GM19463 (cell line): ENCODE results near the gene UBXN1.
A peak's percentile ranks its signal among the peaks of the same experiment; 100 is the strongest.

ENCODE experiments used
- ATAC-seq: cut with Tn5 transposase; IDR thresholded peaks from one replicate; pipeline ENCODE4 v1.9.1; 2021; ENCODE audit warnings: mild to moderate bottlenecking, moderate library complexity; ENCODE audit not compliant: unreplicated experiment

Gene UBXN1

DNA sequence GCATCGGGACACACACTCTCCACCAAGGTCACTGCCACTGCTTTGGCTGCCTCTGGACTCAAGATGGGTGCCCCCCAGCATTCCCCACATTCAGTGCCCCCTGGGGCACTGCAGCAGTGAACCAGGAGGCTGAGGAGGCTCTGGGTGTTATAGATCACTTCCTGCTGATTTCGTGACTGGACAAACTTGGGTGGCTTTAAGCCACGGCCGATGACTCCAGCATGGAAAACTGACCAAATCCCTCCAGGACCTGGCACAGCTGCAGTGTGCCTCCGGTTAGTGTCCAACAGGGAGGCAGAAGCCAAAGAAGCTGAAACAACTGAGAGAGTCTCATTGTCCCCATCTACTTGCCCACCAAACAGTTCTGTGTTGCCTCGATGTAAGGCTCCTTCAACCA, 31.3 kb downstream of the UBXN1 start:
- no peak for ATAC-seq

DNA sequence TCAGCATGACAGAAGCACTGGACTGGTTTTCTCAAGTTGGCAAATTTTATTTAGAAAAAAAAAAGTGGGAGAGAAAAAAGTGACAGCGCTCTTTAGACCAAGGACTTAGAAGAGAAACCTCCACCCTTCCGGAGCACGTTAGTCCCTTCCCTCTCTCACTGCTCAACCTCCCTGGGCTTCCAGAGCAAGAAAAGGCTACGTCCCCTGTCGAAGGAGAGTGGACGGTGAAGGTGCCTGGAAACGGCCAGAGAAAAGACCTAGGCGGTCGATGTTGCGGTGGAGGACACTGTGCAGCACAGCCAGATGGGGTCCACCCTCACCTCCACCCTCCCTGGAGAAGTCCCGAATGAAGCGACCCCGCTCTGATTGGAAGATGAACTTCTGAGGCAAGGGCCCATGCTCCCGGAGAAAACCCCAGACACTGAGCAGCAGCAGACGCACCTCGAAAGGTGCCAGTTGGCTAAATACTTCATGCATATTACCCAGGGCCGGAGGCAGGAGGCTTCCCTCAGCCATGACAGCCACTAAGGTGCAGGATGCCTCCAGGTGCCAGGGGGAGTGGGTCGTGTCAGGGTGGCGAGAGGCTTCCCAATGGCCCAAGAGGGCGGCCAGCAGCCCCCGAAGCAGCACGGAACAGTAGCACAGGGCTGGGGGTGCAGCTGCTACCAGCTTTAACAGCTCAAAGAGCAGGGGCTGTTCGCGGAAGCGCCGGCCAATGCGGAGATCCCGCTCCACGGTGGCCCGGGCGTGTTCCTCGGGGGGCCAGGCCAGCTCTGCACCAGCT, 31.9 kb downstream of the UBXN1 start:
- ATAC-seq = no peak

DNA sequence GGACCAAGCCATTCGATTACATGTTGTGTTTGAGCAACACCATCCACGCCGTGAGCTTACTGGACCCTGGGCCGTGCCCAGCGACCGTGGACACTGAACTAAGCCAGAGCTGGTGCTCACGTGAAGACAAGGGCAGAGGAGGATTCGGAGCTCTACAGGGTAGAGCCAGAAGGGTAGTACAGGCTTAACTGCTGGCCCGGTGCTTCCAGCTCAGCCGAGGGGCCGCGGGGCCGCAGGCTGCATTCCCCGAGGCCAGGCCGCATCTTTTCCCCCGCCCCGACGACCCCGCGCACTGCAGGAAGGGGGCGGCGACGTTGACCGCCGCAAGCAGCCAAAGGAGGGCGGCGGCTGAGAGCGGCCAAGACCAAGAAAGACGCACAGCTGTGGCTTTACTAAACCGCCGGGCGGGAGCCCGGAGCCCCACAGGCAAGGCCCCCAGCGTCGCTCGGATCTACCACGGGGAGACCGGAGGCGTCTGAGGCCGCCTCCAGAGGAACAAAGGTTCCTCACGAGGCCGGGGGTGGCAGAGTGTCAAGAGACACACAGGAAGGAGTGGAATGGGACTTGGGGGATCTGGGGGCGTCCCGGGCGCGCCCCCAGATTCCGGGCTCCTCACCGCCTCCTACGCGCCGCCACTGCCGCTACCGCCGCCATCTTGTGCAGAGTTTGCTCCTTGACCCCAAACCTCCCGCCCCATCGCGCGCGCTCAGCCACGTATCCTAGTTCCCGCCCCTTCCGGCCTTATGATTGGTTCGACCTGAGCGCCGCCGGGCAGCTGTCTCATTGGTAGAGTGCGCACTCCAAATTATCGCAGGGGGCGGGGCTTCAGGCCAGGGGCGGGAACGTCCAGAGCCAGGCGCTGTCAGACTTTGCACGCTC, 32.7 kb downstream of the UBXN1 start, which contains the start of gene GANAB:
Gene GANAB, minus strand, starts transcription at position 668 of the 879 bp plus-strand sequence. Its CDS starts 14 bp downstream, at position 654.
- peak; percentile 91 for ATAC-seq

DNA sequence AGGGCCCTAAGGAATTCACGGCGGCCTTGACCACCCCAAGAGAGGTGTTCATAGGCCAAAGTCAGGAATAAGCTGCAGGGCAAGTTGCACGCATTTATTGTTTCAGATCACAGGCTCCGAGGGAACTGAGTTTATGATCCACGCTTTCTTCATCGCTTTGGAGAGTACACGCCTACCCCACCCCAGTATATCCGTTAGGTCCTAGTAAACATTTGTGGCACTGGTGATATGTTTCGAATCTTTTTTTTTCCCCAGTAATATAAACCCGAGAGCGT, 33.3 kb downstream of the UBXN1 start:
- no peak for ATAC-seq

DNA sequence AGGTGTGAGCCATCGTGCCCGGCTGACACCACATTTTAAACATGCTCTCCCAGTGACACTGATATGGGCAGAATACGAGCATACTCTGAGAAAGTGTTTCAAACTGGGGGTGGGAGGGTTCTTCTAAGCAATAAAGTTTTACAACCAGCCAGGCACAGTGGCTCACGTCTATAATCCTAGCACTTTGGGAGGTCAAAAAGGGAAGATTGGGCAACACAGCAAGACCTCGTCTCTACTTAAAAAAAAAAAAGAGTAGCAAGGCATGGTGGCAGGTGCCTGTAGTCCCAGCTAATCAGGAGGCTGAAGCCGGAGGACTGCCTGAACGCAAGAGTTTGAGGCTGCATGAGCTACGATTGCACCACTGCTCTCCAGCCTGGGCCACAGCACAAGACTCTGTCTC, 34.7 kb downstream of the UBXN1 start:
- ATAC-seq = no peak

DNA sequence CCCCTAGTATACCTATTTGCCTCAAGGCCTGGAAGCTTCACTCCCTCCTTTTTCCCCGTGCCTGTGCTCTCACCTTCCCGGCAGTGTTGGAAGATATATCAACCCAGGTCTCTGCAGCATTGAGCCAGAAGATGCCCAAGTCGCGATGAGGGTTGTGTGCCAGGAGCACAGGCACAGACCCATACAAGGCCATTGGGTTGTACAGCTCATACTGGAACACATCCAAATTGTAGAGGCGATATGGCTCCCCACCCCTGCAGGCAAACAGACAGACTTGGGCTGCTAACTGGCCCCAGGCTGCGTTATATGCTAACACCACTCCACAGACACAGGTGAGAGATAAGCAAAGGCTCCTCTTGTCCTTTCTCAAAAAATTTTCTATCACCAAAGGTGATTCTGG, 46.4 kb downstream of the UBXN1 start:
- ATAC-seq = no peak

DNA sequence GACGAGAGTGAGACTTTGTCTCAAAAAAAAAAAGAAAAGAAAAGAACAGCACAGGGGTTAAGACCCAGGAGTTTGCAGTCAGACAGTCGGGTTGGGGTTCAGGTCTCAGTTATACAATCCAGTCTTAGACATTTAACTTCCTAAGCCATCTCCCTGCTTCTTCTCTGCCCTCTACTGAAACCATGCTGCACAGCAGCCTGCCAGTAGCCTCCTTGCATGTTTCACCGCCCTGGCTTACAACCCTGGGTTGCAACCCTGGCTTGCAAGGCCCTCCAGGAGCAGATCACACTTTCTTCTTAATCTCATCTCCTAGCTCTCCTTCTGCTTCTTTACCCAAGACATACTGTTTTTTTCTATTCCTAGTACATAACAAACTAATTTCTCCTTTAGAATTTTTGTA, 51.2 kb downstream of the UBXN1 start:
- ATAC-seq = no peak
